OCI-LY7 (cell line): ENCODE measurements around the gene ZNF189. TPM values are rescaled to one million over a fixed set of nuclear protein-coding genes. Genes with fewer than 3 reads are reported as not detected.

Experiments used
- BruUV-seq: library from RNA; stranded (reverse); fragments of 400-500 nt; replicated peaks from 2 replicates; lab custom pipeline; 2021; lab: Mats Ljungman, UMichigan
- CTCF ChIA-PET: fragments of 300-600 bp; sonication (Branson Sonifier 250); formaldehyde crosslinking; loops from one replicate; lab custom pipeline; 2022; ENCODE audit warnings: antibody characterized with exemption; ENCODE audit not compliant: unreplicated experiment; lab: Charles Lee
- POLR2A ChIA-PET: fragments of 300-600 bp; sonication (Branson Sonifier 250); formaldehyde crosslinking; loops from one replicate; lab custom pipeline; 2022; ENCODE audit warnings: antibody characterized with exemption; lab: Charles Lee
- DNase-seq: peaks from one replicate; pipeline ENCODE4 v3.0.0-alpha.2; 2015; ENCODE audit warnings: low spot score
- H2AFZ ChIP-seq: fragments of 200-600 bp; sonication (generic), shearing (Covaris generic); 2 replicates; pipeline ENCODE4 v1.6.1; 2014; ENCODE audit warnings: mild to moderate bottlenecking, antibody characterized with exemption, low read length, moderate library complexity
- H3K27ac ChIP-seq: fragments of 200-600 bp; sonication (generic); 2 replicates; pipeline ENCODE4 v1.5.1; 2014; ENCODE audit warnings: mixed run types, low read depth, mild to moderate bottlenecking, moderate library complexity, low read length, inconsistent platforms; ENCODE audit not compliant: poor library complexity, severe bottlenecking
- H3K36me3 ChIP-seq: fragments of 200-600 bp; sonication (generic); 2 replicates; pipeline ENCODE4 v1.6.1; 2014; ENCODE audit warnings: mild to moderate bottlenecking, antibody characterized with exemption, low read length, moderate library complexity, mixed read lengths; ENCODE audit not compliant: insufficient read depth
- H3K4me1 ChIP-seq: fragments of 200-600 bp; sonication (generic); 2 replicates; pipeline ENCODE4 v1.5.1; 2014; ENCODE audit warnings: mild to moderate bottlenecking, low read length; ENCODE audit not compliant: insufficient read depth, poor library complexity, severe bottlenecking
- H3K4me2 ChIP-seq: fragments of 200-600 bp; sonication (generic); 2 replicates; pipeline ENCODE4 v1.6.1; 2014; ENCODE audit warnings: mild to moderate bottlenecking, low read length
- H3K4me3 ChIP-seq: fragments of 200-600 bp; sonication (generic); 2 replicates; pipeline ENCODE4 v1.5.1; 2014; ENCODE audit warnings: mild to moderate bottlenecking, low read depth, low read length; ENCODE audit not compliant: poor library complexity, severe bottlenecking
- H3K79me2 ChIP-seq: fragments of 200-600 bp; sonication (generic); 2 replicates; pipeline ENCODE4 v1.6.1; 2016; ENCODE audit warnings: low read depth, mild to moderate bottlenecking, low read length, moderate library complexity, mixed read lengths; ENCODE audit not compliant: insufficient read depth
- H3K9me2 ChIP-seq: fragments of 200-600 bp; sonication (generic); 2 replicates; pipeline ENCODE4 v1.6.1; 2016; ENCODE audit warnings: mild to moderate bottlenecking, low read length, mixed read lengths; ENCODE audit not compliant: insufficient read depth
- H3K9me3 ChIP-seq: fragments of 200-600 bp; sonication (generic); 2 replicates; pipeline ENCODE4 v1.6.1; 2014; ENCODE audit warnings: mild to moderate bottlenecking, mixed run types, low read length, mixed read lengths
- H4K20me1 ChIP-seq: fragments of 200-600 bp; sonication (generic); 2 replicates; pipeline ENCODE4 v1.6.1; 2014; ENCODE audit warnings: mild to moderate bottlenecking, antibody characterized with exemption, low read length, moderate library complexity, mixed read lengths; ENCODE audit not compliant: insufficient read depth
- EZH2phosphoT487 ChIP-seq: fragments of 200-600 bp; sonication (generic); IDR thresholded peaks from 2 replicates; pipeline ENCODE4 v1.6.1; 2018; ENCODE audit warnings: low read depth, borderline replicate concordance, mild to moderate bottlenecking, mixed run types, antibody characterized with exemption, low read length, moderate library complexity, mixed read lengths
- intact Hi-C: fragments of 100-400 bp; cut with micrococcal nuclease; formaldehyde crosslinking; loops from one replicate; pipeline ENCODE4 v1.10.0; 2022; ENCODE audit not compliant: unreplicated experiment
- total RNA-seq, 2 experiments: library from RNA; depleted of rRNA in 1 of 2; stranded (reverse); fragments of >200 nt in 1 of 2; shearing (Covaris generic) in 1 of 2; gene quantifications; 2 replicates each; pipeline ENCODE4 v1.2.3, GENCODE V29; 2014 to 2022
- TF ChIP-seq, protein P1 (sequence below): fragments of 200-600 bp; sonication (generic); conservative IDR thresholded peaks from 2 replicates; pipeline ENCODE4 v1.5.1; 2014; ENCODE audit warnings: mild to moderate bottlenecking, antibody characterized with exemption, low read length, moderate library complexity, mixed read lengths

ZNF189 gene
- total RNA-seq, 2 experiments from 2014 or later = 11.0 to 17.3 TPM

DNA sequence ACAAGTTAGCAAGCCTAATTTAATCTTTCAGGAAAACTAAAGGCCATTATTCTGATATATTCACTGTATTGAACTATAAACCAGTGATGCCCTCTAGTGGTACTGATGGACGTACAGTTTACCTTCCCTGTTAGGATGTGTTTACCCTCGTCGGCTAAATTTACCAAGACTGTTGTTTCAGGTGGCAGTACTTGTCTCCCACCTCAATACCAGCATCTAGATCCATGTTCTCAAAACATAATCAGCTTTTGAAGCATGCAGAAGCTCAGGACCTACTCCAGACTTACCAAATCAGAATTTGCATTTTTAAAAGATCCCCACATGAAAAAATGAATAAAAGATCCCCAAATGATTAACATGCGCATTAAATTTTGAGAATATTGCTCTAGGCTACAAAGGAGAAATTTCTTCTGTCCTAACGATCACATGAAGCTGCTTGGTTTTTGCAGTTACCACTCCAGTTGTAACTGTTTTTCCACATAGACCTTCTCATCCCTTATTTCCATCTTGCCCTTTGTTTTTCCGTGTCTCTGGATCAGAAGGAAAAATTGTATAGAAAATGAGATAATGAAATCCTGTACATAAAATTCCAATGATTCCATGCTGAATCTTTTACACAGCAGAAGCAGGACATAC, 10.7 kb upstream of the ZNF189 start:
- Histone ChIP-seq H3K79me2 (peaks cover 30% of the 10 kb centered on the region), H3K27ac (no peak overlapping the region), H3K9me2 (no peaks in the 10 kb centered on the region), H3K9me3 (peaks cover 24% of the 10 kb centered on the region; the same call in 1 of the 2 replicates), H4K20me1 (peaks cover 5% of the 10 kb centered on the region; the same call in 1 of the 2 replicates), H3K4me1 (no peaks in the 10 kb centered on the region), H3K36me3 (peaks cover 71% of the 10 kb centered on the region), H3K4me2 (no peak overlapping the region), H3K4me3 (no peak overlapping the region), H2AFZ (no peak overlapping the region)
- no TSS peak for BruUV-seq
- DNase-seq = peak; percentile 54
- intact Hi-C loops = no loop called here
- POLR2A ChIA-PET = interaction anchor here (1.0 to 1.7 kb wide), 3 partner anchors 11 to 145 kb away, joined by 3 to 15 read pairs (median 3); partner anchors contain the start of genes MRPL50, RNF20 and ZNF189
- CTCF ChIA-PET = no interaction called here
- TF ChIP-seq EZH2phosphoT487 = no peak
- TF ChIP-seq, protein P1, sequence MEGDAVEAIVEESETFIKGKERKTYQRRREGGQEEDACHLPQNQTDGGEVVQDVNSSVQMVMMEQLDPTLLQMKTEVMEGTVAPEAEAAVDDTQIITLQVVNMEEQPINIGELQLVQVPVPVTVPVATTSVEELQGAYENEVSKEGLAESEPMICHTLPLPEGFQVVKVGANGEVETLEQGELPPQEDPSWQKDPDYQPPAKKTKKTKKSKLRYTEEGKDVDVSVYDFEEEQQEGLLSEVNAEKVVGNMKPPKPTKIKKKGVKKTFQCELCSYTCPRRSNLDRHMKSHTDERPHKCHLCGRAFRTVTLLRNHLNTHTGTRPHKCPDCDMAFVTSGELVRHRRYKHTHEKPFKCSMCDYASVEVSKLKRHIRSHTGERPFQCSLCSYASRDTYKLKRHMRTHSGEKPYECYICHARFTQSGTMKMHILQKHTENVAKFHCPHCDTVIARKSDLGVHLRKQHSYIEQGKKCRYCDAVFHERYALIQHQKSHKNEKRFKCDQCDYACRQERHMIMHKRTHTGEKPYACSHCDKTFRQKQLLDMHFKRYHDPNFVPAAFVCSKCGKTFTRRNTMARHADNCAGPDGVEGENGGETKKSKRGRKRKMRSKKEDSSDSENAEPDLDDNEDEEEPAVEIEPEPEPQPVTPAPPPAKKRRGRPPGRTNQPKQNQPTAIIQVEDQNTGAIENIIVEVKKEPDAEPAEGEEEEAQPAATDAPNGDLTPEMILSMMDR = peak; percentile 83

DNA sequence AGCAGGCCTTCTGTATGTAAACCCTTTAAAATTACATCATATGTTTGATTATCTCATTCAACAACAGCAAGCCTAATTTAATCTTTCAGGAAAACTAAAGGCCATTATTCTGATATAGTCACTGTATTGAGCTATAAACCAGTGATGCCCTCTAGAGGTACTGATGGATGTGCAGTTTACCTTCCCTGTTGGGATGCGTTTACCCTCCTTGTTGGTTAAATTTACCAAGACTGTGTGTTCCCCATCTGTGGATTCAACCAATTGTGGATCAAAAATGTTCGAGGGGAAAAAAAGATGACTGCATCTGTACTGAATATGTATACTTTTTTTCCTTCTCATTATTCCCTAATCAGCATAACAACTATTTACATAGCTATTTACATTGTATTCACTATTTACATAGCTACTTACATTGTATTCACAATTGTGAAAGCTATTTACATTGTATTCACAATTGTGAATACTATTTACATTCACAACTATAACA, 10.1 kb upstream of the ZNF189 start:
- no peaks in the 10 kb centered on the region for H3K9me2 ChIP-seq
- BruUV-seq = no TSS peak
- peaks cover 36% of the 10 kb centered on the region for H3K79me2 ChIP-seq
- H3K9me3 ChIP-seq = peaks cover 30% of the 10 kb centered on the region; the same call in 1 of the 2 replicates
- intact Hi-C loops = no loop called here
- peaks cover 77% of the 10 kb centered on the region for H3K36me3 ChIP-seq
- no peak overlapping the region for H2AFZ ChIP-seq
- peaks cover 5% of the 10 kb centered on the region; the same call in 1 of the 2 replicates for H4K20me1 ChIP-seq
- ChIA-PET CTCF (no interaction called here), POLR2A (interaction anchor here (0.6 to 1.7 kb wide), 4 partner anchors 11 to 195 kb away, joined by 3 to 15 read pairs (median 3); partner anchors contain the start of genes MRPL50, RNF20 and ZNF189)
- H3K4me2 ChIP-seq = no peak overlapping the region
- TF ChIP-seq, protein P1 = no peak; the same call in 1 of the 2 replicates
- TF ChIP-seq EZH2phosphoT487 = no peak
- H3K4me1 ChIP-seq = no peaks in the 10 kb centered on the region
- no peak overlapping the region for H3K4me3 ChIP-seq
- DNase-seq = no peak
- no peak overlapping the region for H3K27ac ChIP-seq

DNA sequence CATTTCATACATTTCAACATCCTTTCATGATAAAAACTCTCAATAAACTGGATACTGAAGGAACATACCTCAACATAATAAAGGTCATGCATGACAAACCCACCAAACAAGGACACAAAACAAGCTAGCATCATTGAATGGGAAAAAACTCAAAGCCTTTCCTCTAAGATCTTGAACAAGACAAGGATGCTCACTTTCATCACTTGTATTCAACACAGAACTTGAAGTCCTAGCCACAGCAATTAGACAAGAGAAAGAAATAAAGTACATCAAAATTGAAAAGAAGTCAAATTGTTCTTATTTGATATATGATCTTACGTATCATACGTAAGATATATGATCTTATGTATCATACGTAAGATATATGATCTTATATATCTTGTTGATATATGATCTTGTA, 5.5 kb upstream of the ZNF189 start:
- Histone ChIP-seq H3K4me2 (no peak overlapping the region), H2AFZ (no peak overlapping the region), H3K9me3 (peaks cover 40% of the 10 kb centered on the region; the same call in 1 of the 2 replicates), H3K9me2 (no peaks in the 10 kb centered on the region), H3K36me3 (peaks cover 90% of the 10 kb centered on the region), H3K4me1 (peaks cover 8% of the 10 kb centered on the region), H3K4me3 (no peak overlapping the region), H3K27ac (no peak overlapping the region), H4K20me1 (peaks cover 10% of the 10 kb centered on the region; the same call in 1 of the 2 replicates), H3K79me2 (peaks cover 77% of the 10 kb centered on the region)
- BruUV-seq = no TSS peak
- ChIA-PET POLR2A (no interaction called here), CTCF (no interaction called here)
- DNase-seq = no peak
- intact Hi-C loops = no loop called here
- TF ChIP-seq, protein P1 = no peak
- no peak for TF ChIP-seq EZH2phosphoT487
